Body of pancreas (tissue), 4 donors: Measurements from ENCODE around the gene MRPL27. TPM values are rescaled to one million over a fixed set of nuclear protein-coding genes. Genes with fewer than 3 reads are reported as not detected.

Experiments used
- ATAC-seq: fragments of 150-250 bp; one replicate; pipeline ENCODE4 v1.9.1; 2016
- DNase-seq, 4 donors: peaks; one replicate each; pipeline ENCODE4 v3.0.0-alpha.2; 2019
- H3K27ac ChIP-seq, 4 donors: fragments of 200-600 bp; sonication (generic); 1 replicate in 3 of 4; 2 replicates in 1 of 4; pipeline versions ENCODE4 v1.5.1 to v1.6.1; 2016 to 2019; ENCODE audit warnings: mild to moderate bottlenecking in 1 of 4, mixed read lengths in 1 of 4, moderate library complexity in 1 of 4
- H3K27me3 ChIP-seq, 2 donors: fragments of 200-600 bp; sonication (generic); one replicate each; pipeline ENCODE4 v1.6.0; 2016; ENCODE audit warnings: mild to moderate bottlenecking in 1 of 2
- H3K36me3 ChIP-seq, 2 donors: fragments of 200-600 bp; sonication (generic); replicated peaks in 1 of 2; 2 replicates each; pipeline ENCODE4 v1.5.1; 2016; ENCODE audit warnings: low read depth in 2 of 2; ENCODE audit not compliant: insufficient read depth in 1 of 2
- H3K4me1 ChIP-seq: fragments of 200-600 bp; sonication (generic); one replicate; pipeline ENCODE4 v1.6.0; 2016
- H3K4me3 ChIP-seq, 2 donors: fragments of 200-600 bp; sonication (generic); 1 replicate in 1 of 2; 2 replicates in 1 of 2; pipeline ENCODE4 v1.5.1; 2016 to 2019
- H3K9me3 ChIP-seq, 3 donors: fragments of 200-600 bp; sonication (generic); 1 replicate in 2 of 3; 2 replicates in 1 of 3; pipeline ENCODE4 v1.5.1; 2016
- CTCF ChIP-seq, 7 experiments: fragments of 450-650 bp in 4 of 7; fragments of 200-600 bp in 3 of 7; sonication (generic) in 3 of 7; IDR thresholded peaks; one replicate each; pipeline ENCODE4 v1.5.1; 2016 to 2019; ENCODE audit warnings: antibody characterized with exemption in 7 of 7
- POLR2A ChIP-seq, 3 donors: fragments of 450-650 bp; IDR thresholded peaks; one replicate each; pipeline ENCODE4 v1.6.1; 2016; ENCODE audit warnings: antibody characterized with exemption in 3 of 3, mild to moderate bottlenecking in 2 of 3
- WGBS, 2 donors: methylation state at CpG; one replicate each; pipeline ENCODE4 v1.1.5; 2017; 5-methylcytosine and 5-hydroxymethylcytosine counted together
- intact Hi-C: fragments of 100-400 bp; cut with DNase I; formaldehyde crosslinking; loops from one replicate; pipeline ENCODE4 v1.15.1; 2023
- total RNA-seq, 2 donors: library from RNA; depleted of rRNA; stranded (reverse); fragments of >200 nt; gene quantifications; one replicate each; pipeline ENCODE4 v1.1.0, GENCODE V29; 2016

MRPL27 gene
- total RNA-seq, 2 donors from 2014 or later = 26.5 to 31.3 TPM

- no peak overlapping the region for H3K4me3 ChIP-seq
- DNase-seq (no peak), ATAC-seq (no peak)
- WGBS, 2 donors = 39 to 56% methylated on average over 9 of the region's 9 CpGs
- intact Hi-C loops = no loop called here
- TF ChIP-seq POLR2A (IDR thresholded peaks at IDR 0.05) = no peak
- no peak for TF ChIP-seq CTCF (IDR thresholded peaks at IDR 0.05)
- peaks cover 67% of the 10 kb centered on the region for H3K4me1 ChIP-seq
- H3K36me3 ChIP-seq = peaks cover 0 to 12% of the 10 kb centered on the region in 2 donors
- no peaks in the 10 kb centered on the region for H3K9me3 ChIP-seq
- H3K27ac ChIP-seq = peak overlapping the region in 1 of 4 donors; percentile 98
- H3K27me3 ChIP-seq = no peaks in the 10 kb centered on the region
Measured at GRCh38 chr17:50397919-50398285, 24.9 kb upstream of the MRPL27 start.

GRCh38 chr17:50397111-50397918 lies 24.3 kb upstream of the MRPL27 start, which contains the start of gene LRRC59:
TSS of gene LRRC59 (minus strand) at chr17:50397523. CDS start at chr17:50397317, 206 bp downstream.
- Histone ChIP-seq H3K27ac (peak within 1 kb of the TSS; percentile 91 to 98 (median 95)), H3K36me3 (peaks cover 4 to 14% of the 10 kb centered on the region in 2 donors), H3K27me3 (no peaks in the 10 kb centered on the region), H3K4me3 (peak within 1 kb of the TSS; percentile 90 to 96), H3K9me3 (no peaks in the 10 kb centered on the region), H3K4me1 (peaks cover 68% of the 10 kb centered on the region)
- intact Hi-C loops = no loop called here
- ATAC-seq (peak; percentile 87), DNase-seq (peak; percentile 90 to 92 (median 90))
- TF ChIP-seq CTCF (IDR thresholded peaks at IDR 0.05) (peak; percentile 97 to 99 (median 98)), POLR2A (IDR thresholded peaks at IDR 0.05) (peak; percentile 91 to 94 (median 93))
- 1 to 11% methylated on average over 1 to 70 of the region's 70 CpGs for WGBS, 2 donors

GRCh38 chr17:50396261-50397110 lies 23.5 kb upstream of the MRPL27 start:
- Histone ChIP-seq H3K27ac (peak overlapping the region; percentile 91 to 98 (median 95)), H3K4me3 (peak overlapping the region; percentile 90 to 96), H3K27me3 (no peaks in the 10 kb centered on the region), H3K4me1 (peaks cover 68% of the 10 kb centered on the region), H3K36me3 (peaks cover 11 to 21% of the 10 kb centered on the region in 2 donors), H3K9me3 (no peaks in the 10 kb centered on the region)
- peak; percentile 80 to 89 (median 86) for DNase-seq
- TF ChIP-seq POLR2A (IDR thresholded peaks at IDR 0.05) (peak; percentile 40 to 81 (median 81)), CTCF (IDR thresholded peaks at IDR 0.05) (no peak)
- WGBS, 2 donors = 1 to 2% methylated on average over 29 to 30 of the region's 30 CpGs
- intact Hi-C loops = no loop called here
- ATAC-seq = peak; percentile 68

- DNase-seq (peak; percentile 39 to 73 (median 63)), ATAC-seq (no peak)
- TF ChIP-seq POLR2A (IDR thresholded peaks at IDR 0.05) (no peak), CTCF (IDR thresholded peaks at IDR 0.05) (peak in 1 of 7 experiments; percentile 14)
- Histone ChIP-seq H3K9me3 (no peaks in the 10 kb centered on the region), H3K27ac (peak overlapping the region; percentile 40 to 98 (median 92)), H3K36me3 (peaks cover 20 to 26% of the 10 kb centered on the region in 2 donors), H3K4me1 (peaks cover 68% of the 10 kb centered on the region), H3K27me3 (no peaks in the 10 kb centered on the region), H3K4me3 (no peak overlapping the region)
- intact Hi-C loops = no loop called here
- WGBS, 2 donors = 8 to 29% methylated on average over 3 of the region's 3 CpGs
Measured at GRCh38 chr17:50394711-50395110, 21.7 kb upstream of the MRPL27 start.
